AG04450 (cell line): ENCODE data around the gene ATP8B3. TPM values are rescaled to one million over a fixed set of nuclear protein-coding genes. Genes with fewer than 3 reads are reported as not detected.

Source experiments
- CTCF ChIA-PET: fragments of 300-600, 350-600 bp; formaldehyde crosslinking; extraction: SDS; loops from one replicate; lab custom pipeline; 2022; ENCODE audit warnings: antibody characterized with exemption, inconsistent platforms; lab: Charles Lee
- POLR2A ChIA-PET: fragments of 350-600 bp; formaldehyde crosslinking; extraction: SDS; loops from one replicate; lab custom pipeline; 2021; ENCODE audit warnings: antibody characterized with exemption, inconsistent platforms; lab: Yijun Ruan, JAX
- DNase-seq: peaks from one replicate; pipeline ENCODE4 v3.0.0-alpha.2; 2011; ENCODE audit warnings: low read depth, low spot score
- H3K27ac ChIP-seq: one replicate; pipeline ENCODE4 v1.5.1; 2012; ENCODE audit warnings: low read depth, low read length, control low read depth
- H3K27me3 ChIP-seq: one replicate; pipeline ENCODE4 v1.6.0; 2012; ENCODE audit warnings: low read length; ENCODE audit not compliant: control insufficient read depth, insufficient read depth
- H3K4me3 ChIP-seq: 2 replicates; pipeline ENCODE4 v1.5.1; 2011; ENCODE audit warnings: mild to moderate bottlenecking, low read depth, low read length, control low read depth
- H3K9me3 ChIP-seq: 2 replicates; pipeline ENCODE4 v1.5.1; 2012; ENCODE audit warnings: low read length; ENCODE audit not compliant: control insufficient read depth, insufficient read depth
- polyA plus RNA-seq: library from polyadenylated mRNA; depleted of rRNA; stranded (reverse); fragments of >200 nt; gene quantifications from 2 replicates; pipeline ENCODE4 v1.2.3, GENCODE V29; 2011
- TF ChIP-seq, protein P1 (sequence below): IDR thresholded peaks from 2 replicates; pipeline ENCODE4 v1.5.1; 2011; ENCODE audit warnings: low read depth, low read length, control low read depth, inconsistent platforms

ATP8B3 gene
- polyA plus RNA-seq, 1 experiment: 2.7 TPM

DNA sequence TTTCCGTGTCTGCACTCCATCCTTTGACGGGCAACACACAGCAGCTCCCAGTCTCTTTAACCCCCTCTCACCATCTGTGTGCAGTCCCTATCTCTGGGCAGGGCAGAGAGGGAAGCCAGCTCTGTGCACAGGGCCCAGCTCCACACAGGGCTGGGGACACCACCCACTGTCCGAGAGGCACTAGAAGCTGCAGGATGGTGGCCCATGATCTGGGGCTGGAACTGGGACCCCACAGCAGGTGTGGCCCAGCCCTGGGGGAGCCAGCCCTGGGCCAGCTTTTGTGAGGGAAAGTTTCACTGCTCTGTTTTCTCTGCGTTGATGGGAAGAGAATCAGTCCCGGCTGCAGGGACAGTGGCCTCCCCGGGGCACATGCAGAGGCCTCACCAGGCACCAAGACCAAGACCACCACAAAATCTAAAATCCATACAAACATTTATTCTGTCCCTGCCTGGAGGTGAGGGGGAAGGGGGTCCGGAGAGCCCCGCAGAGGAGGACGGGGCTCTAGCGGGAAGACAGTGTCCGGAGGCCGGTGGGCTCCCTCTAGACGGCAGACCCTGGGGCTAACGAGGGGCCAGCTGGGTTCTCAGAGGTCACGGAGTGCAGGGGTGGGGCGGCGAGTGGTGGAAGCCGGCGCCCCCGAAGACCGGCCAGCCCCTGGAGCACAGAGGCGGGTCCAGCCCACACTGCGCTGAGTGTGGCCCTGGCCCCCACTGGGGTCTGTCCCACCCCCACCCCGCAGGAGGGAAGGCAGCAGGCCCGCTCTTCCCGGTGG lies 2.9 kb upstream of the ATP8B3 start:
- no peak for DNase-seq
- no peak overlapping the region for H3K4me3 ChIP-seq
- POLR2A ChIA-PET: no interaction called here
- TF ChIP-seq, protein P1, sequence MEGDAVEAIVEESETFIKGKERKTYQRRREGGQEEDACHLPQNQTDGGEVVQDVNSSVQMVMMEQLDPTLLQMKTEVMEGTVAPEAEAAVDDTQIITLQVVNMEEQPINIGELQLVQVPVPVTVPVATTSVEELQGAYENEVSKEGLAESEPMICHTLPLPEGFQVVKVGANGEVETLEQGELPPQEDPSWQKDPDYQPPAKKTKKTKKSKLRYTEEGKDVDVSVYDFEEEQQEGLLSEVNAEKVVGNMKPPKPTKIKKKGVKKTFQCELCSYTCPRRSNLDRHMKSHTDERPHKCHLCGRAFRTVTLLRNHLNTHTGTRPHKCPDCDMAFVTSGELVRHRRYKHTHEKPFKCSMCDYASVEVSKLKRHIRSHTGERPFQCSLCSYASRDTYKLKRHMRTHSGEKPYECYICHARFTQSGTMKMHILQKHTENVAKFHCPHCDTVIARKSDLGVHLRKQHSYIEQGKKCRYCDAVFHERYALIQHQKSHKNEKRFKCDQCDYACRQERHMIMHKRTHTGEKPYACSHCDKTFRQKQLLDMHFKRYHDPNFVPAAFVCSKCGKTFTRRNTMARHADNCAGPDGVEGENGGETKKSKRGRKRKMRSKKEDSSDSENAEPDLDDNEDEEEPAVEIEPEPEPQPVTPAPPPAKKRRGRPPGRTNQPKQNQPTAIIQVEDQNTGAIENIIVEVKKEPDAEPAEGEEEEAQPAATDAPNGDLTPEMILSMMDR: no peak
- no peaks in the 10 kb centered on the region for H3K27me3 ChIP-seq
- CTCF ChIA-PET: interaction anchor here (2.2 kb wide), 1 partner anchor 11 kb away, joined by 9 read pairs; no protein-coding TSS in a partner anchor
- no peaks in the 10 kb centered on the region; the same call in 1 of the 2 replicates for H3K9me3 ChIP-seq
- H3K27ac ChIP-seq: no peak overlapping the region

DNA sequence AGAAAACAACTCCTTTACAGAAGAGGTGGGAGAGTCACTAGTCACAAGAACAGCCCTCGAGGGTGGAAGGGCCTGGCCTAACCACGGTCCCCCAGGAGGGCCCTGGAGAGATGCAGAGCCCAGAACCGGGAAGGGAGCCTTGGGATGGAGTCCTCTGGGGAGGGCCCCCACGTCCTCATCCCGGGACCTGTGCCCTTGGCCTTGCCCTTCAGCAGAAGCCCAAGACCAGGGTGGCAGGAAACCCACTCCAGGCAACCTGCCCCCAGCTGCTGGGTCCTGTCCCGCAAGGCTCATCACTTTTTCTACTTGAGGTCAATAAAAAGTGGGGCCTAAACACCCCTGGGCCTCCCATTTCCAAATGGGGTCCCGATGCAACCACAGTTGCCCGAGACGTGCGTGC lies 2.3 kb upstream of the ATP8B3 start:
- ChIA-PET CTCF (interaction anchor here (0.9 to 2.2 kb wide), 2 partner anchors 12 to 142 kb away, joined by 3 to 9 read pairs; no protein-coding TSS in a partner anchor), POLR2A (no interaction called here)
- TF ChIP-seq, protein P1: no peak
- DNase-seq: no peak
- Histone ChIP-seq H3K27ac (no peak overlapping the region), H3K4me3 (no peak overlapping the region), H3K27me3 (no peaks in the 10 kb centered on the region), H3K9me3 (no peaks in the 10 kb centered on the region; the same call in 1 of the 2 replicates)

GRCh38 chr19:1813192-1814182 lies 1.4 kb upstream of the ATP8B3 start:
- TF ChIP-seq, protein P1: no peak
- H3K27me3 ChIP-seq: no peaks in the 10 kb centered on the region
- no peak for DNase-seq
- ChIA-PET CTCF (interaction anchor here (0.9 to 2.2 kb wide), 2 partner anchors 13 to 142 kb away, joined by 3 to 9 read pairs; no protein-coding TSS in a partner anchor), POLR2A (no interaction called here)
- no peaks in the 10 kb centered on the region; the same call in 1 of the 2 replicates for H3K9me3 ChIP-seq
- H3K4me3 ChIP-seq: peak overlapping the region; percentile 73
- H3K27ac ChIP-seq: no peak overlapping the region

DNA sequence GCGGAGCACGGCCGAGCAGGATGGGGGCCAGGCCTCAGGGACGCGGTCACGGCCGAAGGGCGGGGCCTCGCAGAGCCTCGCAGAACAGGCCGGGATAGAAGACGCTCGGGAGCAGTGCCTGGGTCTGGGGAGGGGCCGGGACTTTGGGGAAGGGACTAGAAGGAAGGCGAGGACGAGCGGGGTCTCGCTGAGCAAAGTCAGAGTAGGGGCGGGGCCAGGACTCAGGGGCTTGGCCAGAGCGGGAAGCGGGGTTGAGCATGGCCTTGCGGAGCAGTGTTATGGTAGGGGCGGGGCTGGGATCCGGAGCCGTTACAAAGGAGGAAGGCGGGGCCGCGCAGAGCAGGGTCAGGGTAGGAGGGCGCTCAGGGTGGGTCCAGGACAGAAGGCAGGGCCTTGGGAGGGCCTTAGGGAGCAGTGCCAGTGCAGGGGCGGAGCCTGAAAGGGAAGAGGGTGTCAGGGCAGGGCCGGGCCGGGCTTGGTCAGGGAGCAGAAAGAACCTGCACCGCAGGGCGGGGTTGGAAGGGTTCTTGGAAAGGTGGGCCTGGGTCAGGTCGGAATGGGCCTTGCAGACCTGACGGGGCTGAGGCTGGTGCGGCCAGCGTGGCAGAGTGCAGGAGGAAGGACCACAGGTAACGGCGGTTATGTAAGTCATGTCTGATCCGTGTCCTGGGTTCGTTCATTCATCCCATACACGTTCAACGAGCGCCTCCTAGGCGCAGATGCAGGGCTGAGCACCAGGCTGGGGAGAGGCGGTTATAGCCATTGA lies 533 bp upstream of the ATP8B3 start:
- TF ChIP-seq, protein P1: peak; percentile 65
- CTCF ChIA-PET: no interaction called here
- H3K9me3 ChIP-seq: no peaks in the 10 kb centered on the region; the same call in 1 of the 2 replicates
- POLR2A ChIA-PET: no interaction called here
- H3K27ac ChIP-seq: peak overlapping the region; percentile 65
- H3K27me3 ChIP-seq: no peaks in the 10 kb centered on the region
- peak; percentile 82 for DNase-seq
- H3K4me3 ChIP-seq: peak overlapping the region; percentile 73
